Karpas-422 (cell line): ENCODE data around the gene PERCC1. TPM values are rescaled to one million over a fixed set of nuclear protein-coding genes. Genes with fewer than 3 reads are reported as not detected.

Experiments used
- DNase-seq: peaks from one replicate; pipeline ENCODE4 v3.0.0-alpha.2; 2015
- H2AFZ ChIP-seq: fragments of 200-600 bp; sonication (generic); 2 replicates; pipeline ENCODE4 v1.6.1; 2014; ENCODE audit warnings: antibody characterized with exemption, low read length, mixed read lengths
- H3K27ac ChIP-seq: fragments of 200-600 bp; sonication (generic); 2 replicates; pipeline ENCODE4 v1.5.1; 2014; ENCODE audit warnings: mild to moderate bottlenecking, low read length, moderate library complexity
- H3K27me3 ChIP-seq: fragments of 200-600 bp; sonication (generic); 2 replicates; pipeline ENCODE4 v1.6.1; 2014; ENCODE audit warnings: low read length, mixed read lengths
- H3K36me3 ChIP-seq: fragments of 200-600 bp; sonication (generic); 2 replicates; pipeline ENCODE4 v1.6.1; 2014; ENCODE audit warnings: low read length, mixed read lengths; ENCODE audit not compliant: insufficient read depth
- H3K4me1 ChIP-seq: fragments of 200-600 bp; sonication (generic); 2 replicates; pipeline ENCODE4 v1.6.1; 2014; ENCODE audit warnings: mild to moderate bottlenecking, low read length, mixed read lengths
- H3K4me2 ChIP-seq: fragments of 200-600 bp; sonication (generic); 2 replicates; pipeline ENCODE4 v1.6.1; 2014; ENCODE audit warnings: low read length, low read depth, mild to moderate bottlenecking; ENCODE audit not compliant: poor library complexity, severe bottlenecking
- H3K4me3 ChIP-seq: fragments of 200-600 bp; sonication (generic); 2 replicates; pipeline ENCODE4 v1.5.1; 2014; ENCODE audit warnings: mild to moderate bottlenecking, antibody characterized with exemption, low read length, mixed read lengths
- H3K79me2 ChIP-seq: fragments of 200-600 bp; sonication (generic); 2 replicates; pipeline ENCODE4 v1.6.1; 2014; ENCODE audit warnings: mild to moderate bottlenecking, low read length, mixed read lengths
- H3K9ac ChIP-seq: fragments of 200-600 bp; sonication (generic); 2 replicates; pipeline ENCODE4 v1.6.0; 2014; ENCODE audit warnings: low read length
- H3K9me2 ChIP-seq: fragments of 200-600 bp; sonication (generic), shearing (Covaris generic); replicated peaks from 2 replicates; pipeline ENCODE4 v1.6.0; 2014; ENCODE audit warnings: mild to moderate bottlenecking, low read length, moderate library complexity; ENCODE audit not compliant: insufficient read depth
- H3K9me3 ChIP-seq: fragments of 300-700, 200-600 bp; sonication (generic); 2 replicates; pipeline ENCODE4 v1.6.1; 2014; ENCODE audit warnings: low read length, mixed read lengths
- H4K20me1 ChIP-seq: fragments of 200-600 bp; sonication (generic); 2 replicates; pipeline ENCODE4 v1.6.1; 2014; ENCODE audit warnings: mild to moderate bottlenecking, antibody characterized with exemption, low read length, low read depth; ENCODE audit not compliant: insufficient read depth
- total RNA-seq: library from RNA; depleted of rRNA; stranded (reverse); fragments of >200 nt; shearing (Covaris generic); gene quantifications from 2 replicates; pipeline ENCODE4 v1.2.3, GENCODE V29; 2014; ENCODE audit warnings: low replicate concordance

The PERCC1 gene
- total RNA-seq, 1 experiment from 2014 or later = not detected

- no peak for DNase-seq
- Histone ChIP-seq H3K36me3 (no peaks in the 10 kb centered on the region), H3K27ac (no peak overlapping the region), H3K9me2 (no peaks in the 10 kb centered on the region), H3K4me2 (no peak overlapping the region), H4K20me1 (no peaks in the 10 kb centered on the region), H3K9me3 (no peaks in the 10 kb centered on the region), H3K27me3 (no peaks in the 10 kb centered on the region), H3K4me3 (no peak overlapping the region), H3K9ac (no peak overlapping the region), H3K79me2 (no peaks in the 10 kb centered on the region), H2AFZ (no peak overlapping the region), H3K4me1 (no peaks in the 10 kb centered on the region)
Measured at GRCh38 chr16:1447965-1448364, 17.1 kb downstream of the PERCC1 start.

- Histone ChIP-seq H3K36me3 (no peaks in the 10 kb centered on the region), H3K4me3 (no peak overlapping the region), H3K9me2 (no peaks in the 10 kb centered on the region), H3K79me2 (no peaks in the 10 kb centered on the region), H2AFZ (no peak overlapping the region), H4K20me1 (no peaks in the 10 kb centered on the region), H3K9me3 (no peaks in the 10 kb centered on the region), H3K4me1 (no peaks in the 10 kb centered on the region), H3K9ac (no peak overlapping the region), H3K4me2 (no peak overlapping the region), H3K27ac (no peak overlapping the region), H3K27me3 (no peaks in the 10 kb centered on the region)
- no peak for DNase-seq
Measured at GRCh38 chr16:1448536-1449116, 17.7 kb downstream of the PERCC1 start.

- Histone ChIP-seq H4K20me1 (no peaks in the 10 kb centered on the region), H3K9me2 (no peaks in the 10 kb centered on the region), H3K27me3 (no peaks in the 10 kb centered on the region), H3K9ac (no peak overlapping the region), H3K36me3 (no peaks in the 10 kb centered on the region), H3K4me3 (no peak overlapping the region), H2AFZ (no peak overlapping the region), H3K79me2 (no peaks in the 10 kb centered on the region), H3K4me2 (no peak overlapping the region), H3K9me3 (no peaks in the 10 kb centered on the region), H3K4me1 (no peaks in the 10 kb centered on the region), H3K27ac (no peak overlapping the region)
- no peak for DNase-seq
Measured at GRCh38 chr16:1449201-1449788, 18.4 kb downstream of the PERCC1 start.

GRCh38 chr16:1450218-1450617, 19.3 kb downstream of the PERCC1 start:
- H3K9ac ChIP-seq = no peak overlapping the region

GRCh38 chr16:1450841-1451240, 20.0 kb downstream of the PERCC1 start:
- no peaks in the 10 kb centered on the region for H3K36me3 ChIP-seq

More at GRCh38 chr16:1450218-1450617, 19.3 kb downstream of the PERCC1 start:
- Histone ChIP-seq H2AFZ (no peak overlapping the region), H3K4me3 (no peak overlapping the region), H4K20me1 (no peaks in the 10 kb centered on the region), H3K79me2 (no peaks in the 10 kb centered on the region), H3K4me2 (no peak overlapping the region), H3K9me2 (no peaks in the 10 kb centered on the region), H3K4me1 (no peaks in the 10 kb centered on the region), H3K27me3 (no peaks in the 10 kb centered on the region), H3K9me3 (no peaks in the 10 kb centered on the region), H3K36me3 (no peaks in the 10 kb centered on the region), H3K27ac (no peak overlapping the region)
- DNase-seq = no peak

GRCh38 chr16:1451702-1452392, 21.0 kb downstream of the PERCC1 start:
- Histone ChIP-seq H3K27me3 (no peaks in the 10 kb centered on the region), H2AFZ (no peak overlapping the region), H3K36me3 (no peaks in the 10 kb centered on the region), H3K9ac (no peak overlapping the region), H3K27ac (no peak overlapping the region), H3K4me3 (no peak overlapping the region), H3K4me1 (no peaks in the 10 kb centered on the region), H4K20me1 (no peaks in the 10 kb centered on the region), H3K79me2 (no peaks in the 10 kb centered on the region), H3K4me2 (no peak overlapping the region), H3K9me2 (no peaks in the 10 kb centered on the region), H3K9me3 (no peaks in the 10 kb centered on the region)
- no peak for DNase-seq

More at GRCh38 chr16:1450841-1451240, 20.0 kb downstream of the PERCC1 start:
- H3K4me2 ChIP-seq = no peak overlapping the region
- no peak for DNase-seq
- H3K4me3 ChIP-seq = no peak overlapping the region
- H3K9me2 ChIP-seq = no peaks in the 10 kb centered on the region
- H4K20me1 ChIP-seq = no peaks in the 10 kb centered on the region
- no peak overlapping the region for H3K9ac ChIP-seq
- H3K27ac ChIP-seq = no peak overlapping the region
- no peaks in the 10 kb centered on the region for H3K79me2 ChIP-seq
- no peaks in the 10 kb centered on the region for H3K9me3 ChIP-seq
- H3K27me3 ChIP-seq = no peaks in the 10 kb centered on the region
- no peaks in the 10 kb centered on the region for H3K4me1 ChIP-seq
- no peak overlapping the region for H2AFZ ChIP-seq

- Histone ChIP-seq H4K20me1 (no peaks in the 10 kb centered on the region), H3K4me2 (no peak overlapping the region), H3K9ac (no peak overlapping the region), H3K4me3 (no peak overlapping the region), H3K36me3 (no peaks in the 10 kb centered on the region), H3K9me2 (no peaks in the 10 kb centered on the region), H2AFZ (no peak overlapping the region), H3K27ac (no peak overlapping the region), H3K27me3 (no peaks in the 10 kb centered on the region), H3K9me3 (no peaks in the 10 kb centered on the region), H3K79me2 (no peaks in the 10 kb centered on the region), H3K4me1 (no peaks in the 10 kb centered on the region)
- no peak for DNase-seq
Measured at GRCh38 chr16:1452530-1452929, 21.7 kb downstream of the PERCC1 start.

- no peak for DNase-seq
Measured at GRCh38 chr16:1453316-1453715, 22.4 kb downstream of the PERCC1 start.

More at GRCh38 chr16:1453316-1453715, 22.4 kb downstream of the PERCC1 start:
- Histone ChIP-seq H3K4me2 (no peak overlapping the region), H3K36me3 (no peaks in the 10 kb centered on the region), H3K9me2 (no peaks in the 10 kb centered on the region), H3K79me2 (no peaks in the 10 kb centered on the region), H3K4me3 (no peak overlapping the region), H3K27me3 (no peaks in the 10 kb centered on the region), H3K9ac (no peak overlapping the region), H3K9me3 (no peaks in the 10 kb centered on the region), H4K20me1 (no peaks in the 10 kb centered on the region), H3K27ac (no peak overlapping the region), H3K4me1 (no peaks in the 10 kb centered on the region), H2AFZ (no peak overlapping the region)
